Measurements from ENCODE around the gene FANCG. TPM values are rescaled to one million over a fixed set of nuclear protein-coding genes. Genes with fewer than 3 reads are reported as not detected.

The FANCG gene
- total RNA-seq, 4 donors from 2014 or later: 14.4 to 40.4 (median 22.2) TPM

DNA sequence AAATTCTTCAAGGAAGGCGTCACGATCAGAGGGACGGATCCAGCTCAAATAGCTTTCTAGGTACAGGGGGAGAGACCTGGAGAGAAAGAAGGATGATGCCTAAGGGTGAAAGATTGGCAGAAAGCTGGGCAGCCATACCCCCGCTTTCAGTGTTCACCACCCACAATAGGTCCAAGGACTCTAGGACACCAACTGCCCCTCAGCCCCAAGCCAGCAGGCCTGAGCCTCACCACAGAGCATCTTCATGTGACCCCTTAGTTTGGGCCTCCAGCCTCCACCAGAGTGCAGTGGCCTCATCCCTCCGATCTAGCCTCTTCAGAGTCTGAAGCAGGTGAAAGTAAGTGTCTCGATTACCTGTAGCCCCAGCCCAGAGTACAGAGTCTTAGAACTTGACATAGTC lies 5.6 kb downstream of the FANCG start:
- Histone ChIP-seq H3K27me3 (no peaks in the 10 kb centered on the region), H3K9me3 (no peaks in the 10 kb centered on the region), H3K4me3 (no peak overlapping the region), H3K27ac (no peak overlapping the region), H3K36me3 (no peaks in the 10 kb centered on the region), H3K4me1 (peaks cover 8 to 32% (median 17%) of the 10 kb centered on the region in 4 donors)
- TF ChIP-seq, protein P1, sequence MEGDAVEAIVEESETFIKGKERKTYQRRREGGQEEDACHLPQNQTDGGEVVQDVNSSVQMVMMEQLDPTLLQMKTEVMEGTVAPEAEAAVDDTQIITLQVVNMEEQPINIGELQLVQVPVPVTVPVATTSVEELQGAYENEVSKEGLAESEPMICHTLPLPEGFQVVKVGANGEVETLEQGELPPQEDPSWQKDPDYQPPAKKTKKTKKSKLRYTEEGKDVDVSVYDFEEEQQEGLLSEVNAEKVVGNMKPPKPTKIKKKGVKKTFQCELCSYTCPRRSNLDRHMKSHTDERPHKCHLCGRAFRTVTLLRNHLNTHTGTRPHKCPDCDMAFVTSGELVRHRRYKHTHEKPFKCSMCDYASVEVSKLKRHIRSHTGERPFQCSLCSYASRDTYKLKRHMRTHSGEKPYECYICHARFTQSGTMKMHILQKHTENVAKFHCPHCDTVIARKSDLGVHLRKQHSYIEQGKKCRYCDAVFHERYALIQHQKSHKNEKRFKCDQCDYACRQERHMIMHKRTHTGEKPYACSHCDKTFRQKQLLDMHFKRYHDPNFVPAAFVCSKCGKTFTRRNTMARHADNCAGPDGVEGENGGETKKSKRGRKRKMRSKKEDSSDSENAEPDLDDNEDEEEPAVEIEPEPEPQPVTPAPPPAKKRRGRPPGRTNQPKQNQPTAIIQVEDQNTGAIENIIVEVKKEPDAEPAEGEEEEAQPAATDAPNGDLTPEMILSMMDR (IDR thresholded peaks at IDR 0.05): no peak
- TF ChIP-seq POLR2A (IDR thresholded peaks at IDR 0.05): no peak
- no peak for DNase-seq

DNA sequence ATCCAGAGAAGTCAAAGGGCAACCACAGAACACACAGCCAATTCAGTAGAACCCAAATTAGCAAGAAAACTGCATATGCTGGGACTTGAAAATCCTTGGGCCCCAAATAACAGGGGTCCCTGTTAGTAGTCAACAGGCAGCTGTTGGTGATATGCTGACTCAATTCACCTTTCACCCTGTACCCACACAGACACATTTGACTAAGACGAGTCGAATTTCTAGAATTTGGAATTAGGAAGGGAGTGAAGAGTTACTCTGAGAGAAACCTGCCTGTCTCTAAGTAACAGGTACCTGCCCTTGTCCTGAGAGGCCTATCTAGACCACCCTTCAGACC lies 6.5 kb downstream of the FANCG start:
- H3K27me3 ChIP-seq: no peaks in the 10 kb centered on the region
- no peak for DNase-seq
- H3K4me1 ChIP-seq: peaks cover 4 to 32% (median 14%) of the 10 kb centered on the region in 4 donors
- H3K9me3 ChIP-seq: no peaks in the 10 kb centered on the region
- peak overlapping the region; percentile 97 to 100 (median 100) for H3K27ac ChIP-seq
- H3K4me3 ChIP-seq: peak overlapping the region in 1 of 4 donors; percentile 87
- peaks cover 0 to 2% (median 0%) of the 10 kb centered on the region in 3 donors for H3K36me3 ChIP-seq
- TF ChIP-seq, protein P1 (IDR thresholded peaks at IDR 0.05): no peak
- no peak for TF ChIP-seq POLR2A (IDR thresholded peaks at IDR 0.05)

DNA sequence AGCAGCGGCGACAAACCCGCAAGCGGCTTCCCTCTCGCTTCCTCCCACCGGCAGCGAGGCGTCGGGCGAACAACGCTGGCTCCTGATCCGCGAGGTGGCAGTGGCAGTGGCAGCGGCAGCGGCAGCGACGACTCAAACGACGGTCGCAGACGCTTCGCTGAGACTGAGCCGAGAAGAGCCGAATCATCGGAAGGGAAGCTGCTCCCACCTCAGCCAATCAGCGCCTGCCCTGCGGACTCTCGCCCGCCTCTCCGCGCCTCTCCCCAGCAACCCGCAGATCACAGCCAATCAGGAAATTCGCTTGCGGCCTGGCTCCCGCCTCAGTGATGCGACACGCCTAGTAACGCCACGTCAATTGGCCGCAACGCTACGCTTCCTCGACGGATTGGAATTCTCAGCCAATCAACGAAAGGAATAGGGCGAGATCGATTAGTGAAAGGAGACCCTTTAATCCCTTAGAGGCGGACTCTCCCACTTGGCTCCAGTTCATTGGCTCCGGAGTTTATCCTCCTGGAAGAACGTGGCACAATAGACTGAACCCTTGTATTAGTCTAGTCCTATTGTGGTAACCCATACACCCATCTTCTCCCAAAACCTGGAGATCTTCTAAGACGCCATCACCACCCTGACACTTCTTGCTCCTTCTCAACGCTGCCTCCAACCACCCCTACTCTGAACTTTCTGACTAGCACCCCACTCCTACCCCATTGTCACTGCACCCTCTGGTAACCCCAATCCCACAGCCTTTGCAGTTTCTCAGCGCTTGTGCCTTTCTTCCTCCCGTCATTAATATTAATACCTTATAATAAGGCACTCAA lies 7.1 kb downstream of the FANCG start, which contains the start of gene VCP:
TSS of gene VCP (minus strand) at position 165 of the 818 bp plus-strand sequence. CDS start 272 bp downstream, outside the sequence.
- Histone ChIP-seq H3K4me3 (peak within 1 kb of the TSS; percentile 72 to 100 (median 84)), H3K4me1 (peaks cover 4 to 32% (median 14%) of the 10 kb centered on the region in 4 donors), H3K27me3 (no peaks in the 10 kb centered on the region), H3K36me3 (peaks cover 0 to 8% (median 0%) of the 10 kb centered on the region in 3 donors), H3K9me3 (no peaks in the 10 kb centered on the region), H3K27ac (peak within 1 kb of the TSS; percentile 97 to 100 (median 100))
- TF ChIP-seq, protein P1 (IDR thresholded peaks at IDR 0.05): no peak
- peak; percentile 92 for TF ChIP-seq POLR2A (IDR thresholded peaks at IDR 0.05)
- peak; percentile 96 to 99 (median 98) for DNase-seq

DNA sequence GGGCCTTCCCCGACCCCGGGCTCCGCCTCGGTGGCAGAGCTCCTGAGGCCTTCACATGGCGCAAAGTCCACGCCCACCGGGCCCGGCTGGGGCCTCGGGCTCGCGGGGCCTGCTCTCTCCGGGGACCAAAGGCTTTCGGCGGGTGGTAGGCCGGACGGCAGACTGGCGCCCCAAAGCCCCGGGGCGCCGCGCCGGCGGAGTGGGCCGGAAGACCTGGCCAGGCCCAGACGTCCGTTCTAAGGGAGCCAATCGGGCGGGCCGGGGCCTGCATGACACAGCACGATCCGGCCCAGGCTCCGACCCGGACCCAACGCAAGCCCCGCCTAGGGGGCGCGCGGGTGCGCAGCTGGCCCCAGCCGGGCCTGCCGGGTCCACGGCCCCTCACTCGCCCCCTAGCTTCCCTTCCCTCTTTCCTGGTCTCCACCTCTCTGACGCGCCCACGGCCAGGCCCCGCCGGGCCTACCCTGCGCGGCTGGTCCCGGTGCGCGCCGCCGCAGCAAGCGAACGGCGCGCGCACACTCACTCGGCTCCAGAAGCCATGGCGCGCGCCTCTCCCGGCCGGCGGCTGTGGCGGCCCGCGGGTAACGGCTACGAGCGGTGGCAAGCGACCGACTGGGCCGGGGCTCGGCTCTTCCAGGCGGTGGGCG lies 7.8 kb downstream of the FANCG start:
- H3K4me1 ChIP-seq: peaks cover 4 to 32% (median 14%) of the 10 kb centered on the region in 4 donors

More for the DNA sequence above, 7.8 kb downstream of the FANCG start:
- peak; percentile 90 to 94 (median 91) for DNase-seq
- Histone ChIP-seq H3K36me3 (peaks cover 0 to 15% (median 0%) of the 10 kb centered on the region in 3 donors), H3K27ac (peak overlapping the region; percentile 97 to 100 (median 100)), H3K27me3 (no peaks in the 10 kb centered on the region), H3K4me3 (peak overlapping the region; percentile 72 to 100 (median 84)), H3K9me3 (no peaks in the 10 kb centered on the region)
- peak in 1 of 2 donors; percentile 7 for TF ChIP-seq POLR2A (IDR thresholded peaks at IDR 0.05)
- TF ChIP-seq, protein P1 (IDR thresholded peaks at IDR 0.05): peak in 5 of 6 experiments; percentile 20 to 43 (median 38)
